ENCODE data around the gene FYB2. TPM values are rescaled to one million over a fixed set of nuclear protein-coding genes. Genes with fewer than 3 reads are reported as not detected.

FYB2 gene
- total RNA-seq, 6 experiments from 2014 or later = 11.2 to 27.5 (median 16.1) TPM

GRCh38 chr1:56864430-56864829, 45.2 kb upstream of the FYB2 start:
- peaks cover 0 to 6% (median 2%) of the 10 kb centered on the region in 4 donors for H3K36me3 ChIP-seq
- WGBS (ENCODE audit: insufficient coverage, low coverage, low lambda C conversion rate, missing lambda C conversion rate) = 80% methylated on average over 1 of the region's 2 CpGs
- no peak overlapping the region for H3K4me3 ChIP-seq
- H3K4me1 ChIP-seq = peaks cover 0 to 4% (median 0%) of the 10 kb centered on the region in 4 donors
- ATAC-seq (no peak), DNase-seq (no peak)
- intact Hi-C loops (cut with DNase I) = no loop called here
- no peaks in the 10 kb centered on the region for H3K27me3 ChIP-seq
- H3K27ac ChIP-seq = no peak overlapping the region
- no peaks in the 10 kb centered on the region for H3K9me3 ChIP-seq
- TF ChIP-seq, protein P1, sequence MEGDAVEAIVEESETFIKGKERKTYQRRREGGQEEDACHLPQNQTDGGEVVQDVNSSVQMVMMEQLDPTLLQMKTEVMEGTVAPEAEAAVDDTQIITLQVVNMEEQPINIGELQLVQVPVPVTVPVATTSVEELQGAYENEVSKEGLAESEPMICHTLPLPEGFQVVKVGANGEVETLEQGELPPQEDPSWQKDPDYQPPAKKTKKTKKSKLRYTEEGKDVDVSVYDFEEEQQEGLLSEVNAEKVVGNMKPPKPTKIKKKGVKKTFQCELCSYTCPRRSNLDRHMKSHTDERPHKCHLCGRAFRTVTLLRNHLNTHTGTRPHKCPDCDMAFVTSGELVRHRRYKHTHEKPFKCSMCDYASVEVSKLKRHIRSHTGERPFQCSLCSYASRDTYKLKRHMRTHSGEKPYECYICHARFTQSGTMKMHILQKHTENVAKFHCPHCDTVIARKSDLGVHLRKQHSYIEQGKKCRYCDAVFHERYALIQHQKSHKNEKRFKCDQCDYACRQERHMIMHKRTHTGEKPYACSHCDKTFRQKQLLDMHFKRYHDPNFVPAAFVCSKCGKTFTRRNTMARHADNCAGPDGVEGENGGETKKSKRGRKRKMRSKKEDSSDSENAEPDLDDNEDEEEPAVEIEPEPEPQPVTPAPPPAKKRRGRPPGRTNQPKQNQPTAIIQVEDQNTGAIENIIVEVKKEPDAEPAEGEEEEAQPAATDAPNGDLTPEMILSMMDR (IDR thresholded peaks at IDR 0.05) = no peak
- no peak for TF ChIP-seq POLR2A (IDR thresholded peaks at IDR 0.05)

DNA sequence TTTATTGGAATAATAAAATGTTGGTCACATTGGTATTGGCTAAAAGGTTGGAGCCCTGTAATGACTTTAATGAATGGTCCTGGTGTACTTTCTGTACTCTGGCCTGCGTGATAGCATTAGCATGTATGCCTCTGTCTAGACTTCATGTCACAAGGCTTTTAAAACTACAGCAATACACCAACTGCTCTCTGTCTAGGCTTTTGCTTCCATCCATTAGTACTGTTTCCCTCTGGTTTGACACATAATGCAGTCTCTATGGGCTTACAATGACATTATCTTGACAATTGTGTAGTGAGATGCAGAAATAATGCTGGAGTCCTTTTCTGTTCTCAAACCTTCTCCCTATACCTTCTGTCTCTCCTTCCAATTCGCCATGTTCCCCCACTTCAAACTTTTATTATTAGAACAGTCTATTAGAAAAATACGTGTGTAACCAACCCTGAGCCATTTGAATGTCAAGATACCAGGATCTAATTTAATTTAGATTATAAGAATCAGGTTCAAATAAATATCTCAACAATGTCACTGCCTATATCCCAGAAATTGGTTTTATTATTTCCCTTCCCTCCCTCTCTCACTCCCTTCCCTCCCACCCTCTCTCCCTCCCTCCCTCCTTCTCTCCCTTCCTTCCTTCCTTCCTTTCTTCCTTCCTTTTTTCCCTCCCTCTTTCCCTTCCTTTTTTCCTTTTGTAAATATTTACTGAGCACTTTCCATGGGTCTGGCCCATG, 44.2 kb upstream of the FYB2 start:
- DNase-seq = no peak
- no peak for ATAC-seq
- WGBS (ENCODE audit: insufficient coverage, low coverage, low lambda C conversion rate, missing lambda C conversion rate) = 80% methylated on average over 3 of the region's 3 CpGs

DNA sequence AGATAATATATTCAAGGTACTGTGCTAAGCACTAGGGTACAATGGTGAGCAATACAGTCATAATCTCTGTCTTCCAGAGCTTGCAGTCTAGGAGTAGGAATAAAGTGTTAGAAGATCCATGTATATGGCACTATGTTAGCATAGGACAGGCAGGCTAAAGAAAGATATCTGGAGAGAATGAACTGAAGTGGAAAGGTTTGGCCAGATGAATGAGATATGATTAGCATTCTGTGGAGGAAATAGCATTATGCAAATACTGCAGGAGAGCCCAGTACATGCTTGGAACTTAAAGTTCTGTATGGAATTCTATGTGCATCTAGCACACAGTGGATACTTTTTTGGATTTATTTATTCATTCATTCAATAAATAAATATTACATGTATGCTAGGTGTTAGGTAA, 40.1 kb upstream of the FYB2 start:
- TF ChIP-seq, protein P1 (IDR thresholded peaks at IDR 0.05) = no peak
- H3K4me3 ChIP-seq = no peak overlapping the region
- no peak for ATAC-seq
- no peaks in the 10 kb centered on the region for H3K9me3 ChIP-seq
- no peak overlapping the region for H3K27ac ChIP-seq
- H3K36me3 ChIP-seq = no peaks in the 10 kb centered on the region
- no peak for DNase-seq
- H3K27me3 ChIP-seq = no peaks in the 10 kb centered on the region
- peaks cover 0 to 14% (median under 1%) of the 10 kb centered on the region in 4 donors for H3K4me1 ChIP-seq
- intact Hi-C loops (cut with DNase I) = no loop called here

More for the DNA sequence above, 44.2 kb upstream of the FYB2 start:
- Histone ChIP-seq H3K27ac (no peak overlapping the region), H3K4me3 (no peak overlapping the region), H3K36me3 (peaks cover 0 to 4% (median under 1%) of the 10 kb centered on the region in 4 donors), H3K9me3 (no peaks in the 10 kb centered on the region), H3K4me1 (peaks cover 0 to 5% (median 0%) of the 10 kb centered on the region in 4 donors), H3K27me3 (no peaks in the 10 kb centered on the region)
- TF ChIP-seq, protein P1 (IDR thresholded peaks at IDR 0.05) = no peak
- no peak for TF ChIP-seq POLR2A (IDR thresholded peaks at IDR 0.05)
- intact Hi-C loops (cut with DNase I) = no loop called here

- Histone ChIP-seq H3K4me1 (peaks cover 0 to 25% (median 5%) of the 10 kb centered on the region in 4 donors), H3K9me3 (no peaks in the 10 kb centered on the region), H3K27ac (peak overlapping the region; percentile 81 to 94 (median 84)), H3K4me3 (peak overlapping the region; percentile 37 to 59 (median 55)), H3K36me3 (no peaks in the 10 kb centered on the region), H3K27me3 (no peaks in the 10 kb centered on the region)
- intact Hi-C loops (cut with DNase I) = no loop called here
- ATAC-seq (peak in 3 of 4 donors; percentile 45 to 61 (median 47)), DNase-seq (no peak)
- TF ChIP-seq POLR2A (IDR thresholded peaks at IDR 0.05) = peak; percentile 42
- TF ChIP-seq, protein P1 (IDR thresholded peaks at IDR 0.05) = no peak
These were observed 37.0 kb upstream of the FYB2 start for GRCh38 chr1:56856186-56856585.
